AML-193 (cell line): ENCODE results near the gene SH3RF3.

Experiments
- DNase-seq, 2 experiments: peaks; one replicate each; lab custom pipeline; 2025; lab: John Stamatoyannopoulos, UW

SH3RF3 gene

DNA sequence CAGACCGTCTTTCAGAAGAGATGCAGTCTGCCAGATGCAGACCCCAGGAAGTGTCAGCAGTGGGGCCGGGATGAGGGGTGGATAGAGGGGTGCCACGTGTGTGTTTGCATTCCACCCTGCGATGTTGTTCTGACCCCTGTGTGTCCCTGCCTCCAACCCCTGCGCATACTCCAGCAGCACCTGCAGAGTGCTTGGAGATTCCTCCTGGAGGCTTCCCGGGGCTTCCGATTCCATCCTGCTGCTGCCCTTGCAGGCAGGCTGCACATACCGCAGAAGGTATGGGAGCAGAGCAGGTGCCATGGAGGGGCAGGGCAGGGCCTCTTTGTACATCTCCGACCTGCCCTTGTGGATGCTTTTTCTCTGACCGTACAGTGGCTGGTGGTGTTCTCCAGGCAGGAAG, 177.2 kb downstream of the SH3RF3 start:
- DNase-seq: no peak

DNA sequence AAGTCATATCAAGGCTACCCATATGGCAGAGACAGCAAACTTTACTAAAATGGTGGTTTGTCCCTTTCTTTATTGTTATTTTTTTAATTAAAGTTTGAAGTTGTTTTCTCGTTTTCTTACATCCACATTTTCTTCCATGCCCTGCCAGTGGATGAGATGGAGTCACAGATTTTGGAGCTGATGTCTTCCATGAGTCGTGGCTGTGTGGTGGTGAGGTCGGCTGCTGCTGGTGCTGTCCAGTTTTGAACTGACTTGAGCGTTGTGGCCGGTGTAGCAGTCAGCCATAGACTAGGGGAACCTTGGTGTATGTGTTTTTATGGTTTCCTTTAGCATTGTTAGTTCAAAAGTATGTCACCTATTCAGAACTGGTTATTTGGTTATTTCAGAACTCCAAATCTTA, 182.8 kb downstream of the SH3RF3 start:
- DNase-seq: no peak

- no peak for DNase-seq
Measured at GRCh38 chr2:109312902-109313301, 183.9 kb downstream of the SH3RF3 start.

- no peak for DNase-seq
Measured at GRCh38 chr2:109313343-109313742, 184.3 kb downstream of the SH3RF3 start.

GRCh38 chr2:109316091-109316490, 187.1 kb downstream of the SH3RF3 start:
- DNase-seq: no peak

DNA sequence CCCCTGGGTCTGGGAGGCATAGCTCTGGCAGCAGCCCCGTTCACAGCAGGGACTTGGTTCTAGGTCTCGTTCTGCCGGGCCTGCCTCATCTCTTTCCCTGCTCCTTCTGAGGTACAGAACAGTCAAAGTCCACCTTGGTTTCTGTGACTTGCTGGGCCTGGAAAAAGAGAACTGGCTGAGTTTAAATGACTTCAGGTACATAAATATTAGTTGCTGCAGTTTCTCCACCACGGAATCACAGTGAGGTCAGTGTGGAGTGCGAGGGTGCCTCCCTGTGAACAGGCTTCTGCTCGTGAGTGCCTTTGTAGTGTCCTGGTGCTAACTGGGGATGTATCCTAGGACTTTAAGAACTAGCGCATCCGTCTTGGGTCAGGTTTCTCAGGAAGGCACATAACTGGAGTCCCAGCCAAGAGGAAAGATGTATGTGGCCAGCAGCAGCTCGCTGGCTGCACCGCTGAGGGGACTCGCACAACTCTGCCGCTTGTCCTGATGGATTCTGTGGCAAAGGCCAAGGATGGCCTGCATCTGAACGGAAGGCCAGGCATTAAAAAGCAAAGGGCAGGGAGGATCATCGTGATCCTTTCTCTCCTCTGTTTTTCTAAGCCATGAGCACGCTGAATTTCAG, 188.6 kb downstream of the SH3RF3 start:
- no peak for DNase-seq

GRCh38 chr2:109318150-109318948, 189.3 kb downstream of the SH3RF3 start:
- no peak for DNase-seq

DNA sequence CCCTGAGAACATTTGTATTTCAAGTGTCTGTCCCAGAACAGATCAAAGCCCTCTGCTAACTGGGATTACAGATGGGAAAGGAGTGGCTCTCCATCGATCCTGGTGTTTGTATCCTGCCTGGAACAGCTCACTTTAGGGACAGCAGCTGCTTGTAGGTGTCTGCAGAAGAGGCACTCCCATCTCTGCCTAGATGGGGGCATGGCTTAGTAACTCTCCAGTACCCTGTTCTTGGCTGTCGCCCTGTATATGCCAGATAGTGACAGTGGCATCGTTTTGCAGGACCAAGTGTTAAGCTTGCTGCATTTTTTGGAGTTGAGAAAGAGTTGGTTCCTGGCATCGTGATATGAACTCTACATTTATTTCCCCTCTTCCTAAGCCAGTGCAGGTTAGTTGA, 189.9 kb downstream of the SH3RF3 start:
- no peak for DNase-seq

- DNase-seq: no peak
Measured at GRCh38 chr2:109320195-109320922, 191.4 kb downstream of the SH3RF3 start.

GRCh38 chr2:109321570-109321969, 192.6 kb downstream of the SH3RF3 start:
- peak in 1 of 2 experiments; percentile 22 for DNase-seq

DNA sequence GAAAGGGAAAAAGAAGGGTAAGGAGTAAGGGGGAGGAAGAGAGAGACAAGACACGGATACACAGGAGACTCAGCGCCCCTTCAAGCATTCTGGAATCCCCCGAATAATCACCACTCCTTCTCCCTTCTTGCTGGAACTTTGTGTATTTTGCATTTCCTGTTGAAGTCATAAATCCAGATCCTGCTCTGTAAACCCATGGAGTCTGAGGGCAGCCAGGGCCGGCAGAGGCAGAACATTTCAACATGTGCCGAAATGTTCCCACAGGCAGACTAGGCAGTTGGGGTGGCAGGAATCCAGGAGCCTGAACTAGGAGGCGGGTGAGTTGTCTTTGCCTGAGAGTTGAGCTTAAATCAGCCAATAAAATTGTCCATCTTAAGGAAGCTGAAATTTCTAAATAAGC, 193.1 kb downstream of the SH3RF3 start:
- DNase-seq: no peak

GRCh38 chr2:109322641-109323040, 193.6 kb downstream of the SH3RF3 start:
- DNase-seq: no peak

DNA sequence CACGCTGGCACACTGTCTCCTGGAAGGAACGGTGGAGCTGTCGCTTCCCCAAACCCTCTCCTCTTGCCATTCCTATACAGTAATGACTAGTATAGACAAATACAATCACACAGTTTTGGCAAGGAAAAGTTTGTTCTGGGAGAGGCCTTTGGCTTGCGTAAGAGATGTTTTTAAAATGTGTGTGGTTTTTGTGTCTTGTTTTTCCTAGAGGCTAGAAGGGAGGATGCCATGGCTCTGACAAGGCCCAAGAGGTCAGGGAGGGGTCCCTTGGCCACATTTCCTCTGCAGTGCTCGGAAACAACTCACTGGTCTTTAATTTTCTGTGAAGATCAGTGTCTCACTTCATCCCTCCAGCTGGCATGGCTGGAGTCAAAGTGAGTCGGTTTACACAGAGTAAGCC, 195.9 kb downstream of the SH3RF3 start:
- DNase-seq: no peak

DNA sequence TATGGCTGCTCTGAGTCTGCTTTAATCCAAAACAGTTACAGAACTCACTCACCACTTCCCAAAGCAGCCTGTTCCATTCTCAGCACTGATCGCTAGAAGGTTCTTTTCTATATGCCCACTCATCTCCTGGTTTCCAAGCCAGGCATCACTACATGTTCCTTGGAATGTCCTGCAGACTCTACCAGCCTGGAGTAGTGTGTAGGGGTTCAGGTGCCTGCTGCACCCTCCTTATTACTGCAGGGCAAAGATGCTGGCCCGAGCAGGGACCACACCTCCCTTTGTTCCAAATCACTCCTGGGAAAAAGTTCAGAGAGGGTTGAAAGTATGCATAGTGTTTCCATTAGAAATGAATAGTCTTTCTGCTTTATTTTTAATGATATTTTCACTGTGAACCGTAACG, 196.6 kb downstream of the SH3RF3 start:
- DNase-seq: no peak

DNA sequence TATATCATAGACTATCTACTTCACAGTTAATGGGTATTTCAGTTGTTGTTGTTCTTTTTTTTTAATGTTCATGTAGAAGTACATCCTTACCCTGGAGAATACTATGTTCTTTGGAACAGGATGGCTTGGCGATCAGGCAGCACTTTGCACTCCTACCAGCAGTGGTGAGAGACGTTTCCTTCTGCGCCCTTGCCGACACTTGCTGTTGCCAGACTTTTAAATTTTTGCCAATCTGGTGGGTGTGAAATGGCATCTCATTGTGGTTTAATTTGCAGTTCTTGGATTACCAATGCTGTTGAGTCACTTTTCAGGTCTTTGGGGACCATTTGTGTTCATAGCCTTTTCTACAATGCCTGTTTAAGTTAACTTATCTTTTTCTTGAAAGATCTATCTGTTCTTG, 197.3 kb downstream of the SH3RF3 start:
- no peak for DNase-seq

- DNase-seq: no peak
Measured at GRCh38 chr2:109330056-109330455, 201.1 kb downstream of the SH3RF3 start.

- no peak for DNase-seq
Measured at GRCh38 chr2:109331081-109331480, 202.1 kb downstream of the SH3RF3 start.

- peak; percentile 59 to 70 for DNase-seq
Measured at GRCh38 chr2:109331896-109332848, 203.2 kb downstream of the SH3RF3 start.

- no peak for DNase-seq
Measured at GRCh38 chr2:109332880-109333279, 203.9 kb downstream of the SH3RF3 start.

DNA sequence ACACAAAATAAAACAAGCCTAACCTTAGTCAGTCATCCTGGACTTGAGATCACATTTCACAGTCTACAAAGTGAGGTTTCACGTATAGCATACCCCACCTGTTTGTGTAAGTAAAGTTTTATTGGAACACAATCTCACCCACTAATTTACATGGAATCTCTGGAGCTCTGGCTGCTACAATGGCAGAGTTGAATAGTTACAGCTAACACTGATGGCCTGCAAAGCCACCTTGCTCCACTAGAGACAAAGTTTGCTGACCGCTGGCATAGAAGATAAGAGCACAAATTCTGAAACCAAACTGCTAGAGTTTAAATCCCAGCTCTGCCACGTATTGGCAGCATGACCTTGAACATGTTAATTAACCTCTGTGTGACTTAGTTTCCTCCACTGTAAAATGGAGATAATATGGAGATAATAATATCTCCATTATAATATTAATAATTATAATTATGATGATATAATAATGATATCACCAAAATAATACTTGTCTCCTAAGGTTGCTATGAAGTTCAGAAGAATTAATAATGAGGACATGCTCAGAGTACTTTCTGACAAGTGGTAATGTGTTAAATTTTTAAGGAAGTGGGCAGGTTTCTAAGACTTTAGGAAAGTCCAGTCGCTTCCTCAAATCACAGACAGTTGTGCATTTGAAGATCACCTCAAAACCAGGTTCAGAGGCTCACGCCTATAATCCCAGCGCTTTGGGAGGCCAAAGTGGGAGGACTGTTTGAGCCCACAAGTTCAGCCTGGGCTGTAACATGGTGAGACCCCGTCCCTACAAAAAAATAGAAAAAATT, 204.6 kb downstream of the SH3RF3 start:
- peak; percentile 39 to 45 for DNase-seq

GRCh38 chr2:109335631-109336176, 206.7 kb downstream of the SH3RF3 start:
- peak; percentile 11 to 26 for DNase-seq
